IMR-90 (cell line): ENCODE results near the gene SLC22A16. TPM values are rescaled to one million over a fixed set of nuclear protein-coding genes. Genes with fewer than 3 reads are reported as not detected.

Experiments used
- ATAC-seq: fragments of 200-7000 bp; cut with Tn5 transposase; 2 replicates; pipeline ENCODE4 v1.9.1; 2020; ENCODE audit warnings: low read depth, mild to moderate bottlenecking, moderate library complexity
- BruUV-seq: library from RNA; stranded (reverse); fragments of 400-500 nt; replicated peaks from 2 replicates; lab custom pipeline; 2021; lab: Mats Ljungman, UMichigan
- CTCF ChIA-PET: fragments of 300-600 bp; formaldehyde crosslinking; extraction: SDS; loops from one replicate; lab custom pipeline; 2021; ENCODE audit warnings: antibody characterized with exemption; lab: Yijun Ruan, JAX
- POLR2A ChIA-PET: fragments of 300-600 bp; sonication (Branson Sonifier 250); formaldehyde crosslinking; loops from one replicate; lab custom pipeline; 2022; ENCODE audit warnings: antibody characterized with exemption; ENCODE audit not compliant: unreplicated experiment; lab: Charles Lee
- DNase-seq: peaks from one replicate; pipeline ENCODE4 v3.0.0; 2013
- H2AFZ ChIP-seq: replicated peaks from 2 replicates; pipeline ENCODE3; 2013; ENCODE audit warnings: low read length, mild to moderate bottlenecking; ENCODE audit not compliant: poor library complexity
- H2AK5ac ChIP-seq: 2 replicates; pipeline ENCODE4 v1.6.1; 2013; ENCODE audit warnings: low read depth, low read length, inconsistent platforms
- H2AK9ac ChIP-seq: replicated peaks from 2 replicates; pipeline ENCODE3; 2013; ENCODE audit warnings: mild to moderate bottlenecking, low read depth, low read length, moderate library complexity; ENCODE audit not compliant: poor library complexity
- H2BK120ac ChIP-seq: 2 replicates; pipeline ENCODE4 v1.6.1; 2013; ENCODE audit warnings: low read depth, low read length, inconsistent platforms
- H2BK15ac ChIP-seq: 3 replicates; pipeline ENCODE4 v1.6.1; 2013; ENCODE audit warnings: low read depth, low read length, inconsistent platforms
- H2BK20ac ChIP-seq: 2 replicates; pipeline ENCODE4 v1.6.1; 2013; ENCODE audit warnings: low read depth, mild to moderate bottlenecking, inconsistent platforms, low read length, moderate library complexity
- H2BK5ac ChIP-seq: 2 replicates; pipeline ENCODE4 v1.6.1; 2013; ENCODE audit warnings: mild to moderate bottlenecking, low read depth, low read length, inconsistent platforms; ENCODE audit not compliant: poor library complexity, severe bottlenecking
- H3K14ac ChIP-seq: replicated peaks from 2 replicates; pipeline ENCODE4 v1.6.1; 2013; ENCODE audit warnings: low read depth, low read length, inconsistent platforms
- H3K18ac ChIP-seq: 2 replicates; pipeline ENCODE4 v1.6.1; 2013; ENCODE audit warnings: low read depth, low read length, control low read depth
- H3K23ac ChIP-seq: 2 replicates; pipeline ENCODE4 v1.6.1; 2013; ENCODE audit warnings: low read depth, low read length, inconsistent platforms
- H3K27ac ChIP-seq: 2 replicates; pipeline ENCODE4 v1.5.1; 2013; ENCODE audit warnings: mild to moderate bottlenecking, control low read depth, low read length; ENCODE audit not compliant: insufficient read depth
- H3K27me3 ChIP-seq: 2 replicates; pipeline ENCODE4 v1.6.1; 2013; ENCODE audit warnings: low read length; ENCODE audit not compliant: control insufficient read depth, insufficient read depth
- H3K36me3 ChIP-seq: 2 replicates; pipeline ENCODE4 v1.6.1; 2013; ENCODE audit warnings: low read length, mixed read lengths; ENCODE audit not compliant: control insufficient read depth, insufficient read depth
- H3K4ac ChIP-seq: 2 replicates; pipeline ENCODE4 v1.6.1; 2013; ENCODE audit warnings: low read depth, low read length, inconsistent platforms
- H3K4me1 ChIP-seq: 2 replicates; pipeline ENCODE4 v1.6.1; 2013; ENCODE audit warnings: low read length, mixed read lengths; ENCODE audit not compliant: control insufficient read depth, insufficient read depth
- H3K4me2 ChIP-seq: 2 replicates; pipeline ENCODE4 v1.6.1; 2013; ENCODE audit warnings: low read depth, mild to moderate bottlenecking, control low read depth, low read length, moderate library complexity
- H3K4me3 ChIP-seq: 2 replicates; pipeline ENCODE4 v1.5.1; 2013; ENCODE audit warnings: low read depth, mild to moderate bottlenecking, control low read depth, low read length, moderate library complexity; ENCODE audit not compliant: insufficient read depth
- H3K56ac ChIP-seq: 2 replicates; pipeline ENCODE4 v1.6.1; 2013; ENCODE audit warnings: low read length, inconsistent platforms; ENCODE audit not compliant: insufficient read depth; ENCODE audit errors: extremely low read depth
- H3K79me1 ChIP-seq, 2 experiments: 2 replicates each; pipeline ENCODE4 v1.6.1; 2013; ENCODE audit warnings: low read length in 2 of 2, inconsistent platforms in 1 of 2, low read depth in 1 of 2
- H3K9ac ChIP-seq: 2 replicates; pipeline ENCODE4 v1.6.1; 2013; ENCODE audit warnings: low read depth, low read length, control low read depth
- H3K9me1 ChIP-seq: 2 replicates; pipeline ENCODE4 v1.6.1; 2013; ENCODE audit warnings: low read length, inconsistent platforms; ENCODE audit not compliant: insufficient read depth
- H3K9me3 ChIP-seq: 2 replicates; pipeline ENCODE4 v1.6.1; 2013; ENCODE audit warnings: low read length; ENCODE audit not compliant: control insufficient read depth, insufficient read depth
- H4K20me1 ChIP-seq: 2 replicates; pipeline ENCODE4 v1.6.1; 2013; ENCODE audit warnings: low read length, inconsistent platforms; ENCODE audit not compliant: insufficient read depth
- H4K5ac ChIP-seq: 2 replicates; pipeline ENCODE4 v1.6.1; 2013; ENCODE audit warnings: mild to moderate bottlenecking, low read depth, low read length, control low read depth
- H4K8ac ChIP-seq, 2 experiments: 2 replicates each; pipeline ENCODE4 v1.6.1; 2013; ENCODE audit warnings: low read depth in 2 of 2, low read length in 2 of 2, control low read depth in 1 of 2, inconsistent platforms in 1 of 2
- H4K91ac ChIP-seq: 2 replicates; pipeline ENCODE4 v1.6.1; 2013; ENCODE audit warnings: low read depth, low read length, inconsistent platforms; ENCODE audit not compliant: insufficient read depth
- BHLHE40 ChIP-seq: fragments of 150-350 bp; IDR thresholded peaks from 2 replicates; pipeline ENCODE4 v1.6.1; 2016; ENCODE audit warnings: mild to moderate bottlenecking, low read depth, low read length
- CEBPB ChIP-seq: IDR thresholded peaks from 2 replicates; pipeline ENCODE4 v1.6.1; 2012; ENCODE audit warnings: low read depth, low read length, improper control_type of control experiment
- CHD1 ChIP-seq: IDR thresholded peaks from 2 replicates; pipeline ENCODE4 v1.6.1; 2012; ENCODE audit warnings: low read depth, low read length, improper control_type of control experiment
- CTCF ChIP-seq: conservative IDR thresholded peaks from 2 replicates; pipeline ENCODE4 v1.5.1; 2012; ENCODE audit warnings: mild to moderate bottlenecking, low read depth, low read length, improper control_type of control experiment
- FOS ChIP-seq: fragments of 150-350 bp; IDR thresholded peaks from 2 replicates; pipeline ENCODE4 v1.6.1; 2016; ENCODE audit warnings: low read depth, low read length
- MAFK ChIP-seq: IDR thresholded peaks from 2 replicates; pipeline ENCODE4 v1.6.1; 2012; ENCODE audit warnings: low read depth, low read length, improper control_type of control experiment
- MAZ ChIP-seq: IDR thresholded peaks from 2 replicates; pipeline ENCODE4 v1.6.1; 2012; ENCODE audit warnings: low read depth, mild to moderate bottlenecking, low read length, improper control_type of control experiment, moderate library complexity, borderline replicate concordance
- MXI1 ChIP-seq: IDR thresholded peaks from 2 replicates; pipeline ENCODE4 v1.6.1; 2012; ENCODE audit warnings: low read depth, mild to moderate bottlenecking, low read length, moderate library complexity, borderline replicate concordance
- NFE2L2 ChIP-seq: fragments of 150-350 bp; IDR thresholded peaks from 2 replicates; pipeline ENCODE4 v1.6.1; 2016; ENCODE audit warnings: low read depth, mild to moderate bottlenecking, low read length
- POLR2A ChIP-seq: IDR thresholded peaks from 2 replicates; pipeline ENCODE4 v1.6.1; 2012; ENCODE audit warnings: mild to moderate bottlenecking, low read depth, low read length
- RAD21 ChIP-seq: IDR thresholded peaks from 2 replicates; pipeline ENCODE4 v1.6.1; 2012; ENCODE audit warnings: low read length, improper control_type of control experiment
- RCOR1 ChIP-seq: IDR thresholded peaks from 2 replicates; pipeline ENCODE4 v1.6.1; 2012; ENCODE audit warnings: mild to moderate bottlenecking, low read length, improper control_type of control experiment; ENCODE audit not compliant: insufficient replicate concordance
- RFX5 ChIP-seq: IDR thresholded peaks from 2 replicates; pipeline ENCODE4 v1.8.0; 2012; ENCODE audit warnings: low read depth, mild to moderate bottlenecking, low read length, moderate library complexity
- SMC3 ChIP-seq: fragments of 150-350 bp; IDR thresholded peaks from 2 replicates; pipeline ENCODE4 v1.6.1; 2016; ENCODE audit warnings: low read depth, mild to moderate bottlenecking, antibody characterized with exemption, low read length, moderate library complexity
- WGBS, 2 experiments: methylation state at CpG; one replicate each; pipeline versions ENCODE4 v1.1.5 to v1.1.7; 2013; ENCODE audit warnings: missing lambda C conversion rate in 2 of 2; ENCODE audit not compliant: insufficient read length in 1 of 2; ENCODE audit errors: extremely low coverage in 2 of 2; 5-methylcytosine and 5-hydroxymethylcytosine counted together
- dilution Hi-C: fragments of 300-500 bp; cut with HindIII; formaldehyde crosslinking; loops from one replicate; pipeline ENCODE4 v1.14.3; 2018; ENCODE audit warnings: low sequenced_read_pairs; ENCODE audit not compliant: unreplicated experiment
- in situ Hi-C: fragments of 300-500 bp; cut with MboI; formaldehyde crosslinking; loops from 3 replicates; pipeline ENCODE4 v1.14.3; 2019; ENCODE audit warnings: low sequenced_read_pairs, inconsistent platforms, mixed read lengths
- intact Hi-C: fragments of 100-400 bp; cut with micrococcal nuclease; formaldehyde crosslinking; loops from 2 replicates; pipeline ENCODE4 v1.10.0; 2022
- polyA plus RNA-seq, 3 experiments: library from polyadenylated mRNA; depleted of rRNA; stranded (reverse); fragments of >200 nt; gene quantifications; 2 replicates each; pipeline ENCODE4 v1.2.3, GENCODE V29; 2012; ENCODE audit warnings: low replicate concordance in 1 of 3
- total RNA-seq: library from RNA; depleted of rRNA; stranded (reverse); fragments of >200 nt; gene quantifications from 2 replicates; pipeline ENCODE4 v1.2.3, GENCODE V29; 2012
- TF ChIP-seq, protein P1 (sequence below): fragments of 150-350 bp; IDR thresholded peaks from 2 replicates; pipeline ENCODE4 v1.6.1; 2017; ENCODE audit warnings: mild to moderate bottlenecking, antibody characterized with exemption, low read length, low read depth
- TF ChIP-seq, protein P2 (sequence below): fragments of 150-350 bp; IDR thresholded peaks from 2 replicates; pipeline ENCODE4 v1.6.1; 2016; ENCODE audit warnings: low read depth, mild to moderate bottlenecking, low read length, moderate library complexity, borderline replicate concordance

Gene SLC22A16
- total and polyA plus RNA-seq, 2 of the 4 experiments (the other 2 are of a cell fraction) = not detected

DNA sequence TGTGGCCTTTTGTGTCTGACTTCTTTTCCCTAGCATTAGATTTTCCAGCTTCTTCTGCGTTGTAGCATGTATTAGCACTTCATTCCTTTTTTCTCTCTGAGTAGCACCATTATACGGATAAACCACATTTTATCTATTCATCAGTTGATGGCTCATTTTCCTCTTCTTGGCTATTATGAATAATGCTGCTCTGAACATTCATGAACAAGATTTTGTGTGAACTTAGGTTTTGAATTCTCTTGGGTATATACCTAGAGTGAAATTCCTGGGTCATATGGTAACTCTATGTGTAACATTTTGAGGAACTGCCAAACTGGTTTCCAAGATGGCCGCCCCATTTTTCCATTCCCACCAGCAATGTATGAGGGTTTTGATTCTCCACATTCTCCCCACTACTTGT lies 28.7 kb downstream of the SLC22A16 start:
- no peak overlapping the region for H3K4me3 ChIP-seq
- in situ Hi-C loops (no loop called here), dilution Hi-C loops (no loop called here), intact Hi-C loops (no loop called here)
- no peak overlapping the region for H3K18ac ChIP-seq
- H4K5ac ChIP-seq = no peak overlapping the region
- no peak overlapping the region for H3K27ac ChIP-seq
- no peak overlapping the region for H3K9ac ChIP-seq
- H3K4me1 ChIP-seq = no peaks in the 10 kb centered on the region
- H3K9me3 ChIP-seq = no peaks in the 10 kb centered on the region
- no peak overlapping the region for H3K4me2 ChIP-seq
- H2BK20ac ChIP-seq = no peak overlapping the region
- no peak overlapping the region for H4K91ac ChIP-seq
- no peak overlapping the region for H3K4ac ChIP-seq
- DNase-seq = no peak
- no peak overlapping the region for H2BK15ac ChIP-seq
- H3K36me3 ChIP-seq = no peaks in the 10 kb centered on the region
- TF ChIP-seq MXI1 (no peak), POLR2A (no peak), CEBPB (no peak), CTCF (no peak), FOS (no peak), BHLHE40 (no peak), CHD1 (no peak), NFE2L2 (no peak), MAZ (no peak), RAD21 (no peak), RCOR1 (no peak), MAFK (no peak), RFX5 (no peak), SMC3 (no peak)
- TF ChIP-seq, protein P1, sequence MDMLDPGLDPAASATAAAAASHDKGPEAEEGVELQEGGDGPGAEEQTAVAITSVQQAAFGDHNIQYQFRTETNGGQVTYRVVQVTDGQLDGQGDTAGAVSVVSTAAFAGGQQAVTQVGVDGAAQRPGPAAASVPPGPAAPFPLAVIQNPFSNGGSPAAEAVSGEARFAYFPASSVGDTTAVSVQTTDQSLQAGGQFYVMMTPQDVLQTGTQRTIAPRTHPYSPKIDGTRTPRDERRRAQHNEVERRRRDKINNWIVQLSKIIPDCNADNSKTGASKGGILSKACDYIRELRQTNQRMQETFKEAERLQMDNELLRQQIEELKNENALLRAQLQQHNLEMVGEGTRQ = no peak
- TF ChIP-seq, protein P2, sequence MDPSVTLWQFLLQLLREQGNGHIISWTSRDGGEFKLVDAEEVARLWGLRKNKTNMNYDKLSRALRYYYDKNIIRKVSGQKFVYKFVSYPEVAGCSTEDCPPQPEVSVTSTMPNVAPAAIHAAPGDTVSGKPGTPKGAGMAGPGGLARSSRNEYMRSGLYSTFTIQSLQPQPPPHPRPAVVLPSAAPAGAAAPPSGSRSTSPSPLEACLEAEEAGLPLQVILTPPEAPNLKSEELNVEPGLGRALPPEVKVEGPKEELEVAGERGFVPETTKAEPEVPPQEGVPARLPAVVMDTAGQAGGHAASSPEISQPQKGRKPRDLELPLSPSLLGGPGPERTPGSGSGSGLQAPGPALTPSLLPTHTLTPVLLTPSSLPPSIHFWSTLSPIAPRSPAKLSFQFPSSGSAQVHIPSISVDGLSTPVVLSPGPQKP = no peak
- no peak overlapping the region for H4K8ac ChIP-seq
- no CpG with 5 or more reads among the region's 3 CpGs for WGBS, 2 experiments
- ChIA-PET POLR2A (no interaction called here), CTCF (no interaction called here)
- no peak overlapping the region for H2AK9ac ChIP-seq
- H2BK5ac ChIP-seq = no peak overlapping the region
- H3K27me3 ChIP-seq = peaks cover 12% of the 10 kb centered on the region
- no peaks in the 10 kb centered on the region for H3K9me1 ChIP-seq
- H2BK120ac ChIP-seq = no peak overlapping the region
- no peak overlapping the region for H2AK5ac ChIP-seq
- no peak overlapping the region for H3K14ac ChIP-seq
- no peaks in the 10 kb centered on the region for H3K79me1 ChIP-seq
- H3K56ac ChIP-seq = no peak overlapping the region
- H2AFZ ChIP-seq = no peak overlapping the region
- H4K20me1 ChIP-seq = no peaks in the 10 kb centered on the region
- ATAC-seq = no peak
- no peak overlapping the region for H3K23ac ChIP-seq
- no TSS peak for BruUV-seq
